DOHH2 (cell line): ENCODE measurements around the gene KLK7.

Experiments used
- CTCF ChIP-seq: fragments of 200-600 bp; sonication (generic); IDR thresholded peaks from one replicate; pipeline ENCODE4 v1.5.1; 2014; ENCODE audit warnings: antibody characterized with exemption, mild to moderate bottlenecking, low read depth, low read length; ENCODE audit not compliant: poor library complexity, severe bottlenecking
- EZH2phosphoT487 ChIP-seq: fragments of 200-600 bp; sonication (generic); IDR thresholded peaks from 2 replicates; pipeline ENCODE4 v1.6.1; 2017; ENCODE audit warnings: borderline replicate concordance, mild to moderate bottlenecking, antibody characterized with exemption, low read length, moderate library complexity, mixed read lengths

GRCh38 chr19:50974702-50975556, 8.8 kb downstream of the KLK7 start:
- TF ChIP-seq CTCF (no peak), EZH2phosphoT487 (no peak)
